TTC549 (cell line): ENCODE measurements around the gene GNG2.

ENCODE experiments used
- FAIRE-seq: peaks from 2 replicates; lab custom pipeline; 2012; peaks lifted over from hg19 to GRCh38; lab: Jason Lieb, UNC

Gene GNG2

GRCh38 chr14:51942971-51943370 is 82.6 kb downstream of the GNG2 start:
- no peak for FAIRE-seq

GRCh38 chr14:51950007-51950406 is 89.6 kb downstream of the GNG2 start:
- no peak for FAIRE-seq

- FAIRE-seq = no peak
Measured at GRCh38 chr14:51951656-51952055, 91.2 kb downstream of the GNG2 start.

GRCh38 chr14:51954031-51954430 is 93.6 kb downstream of the GNG2 start:
- FAIRE-seq = no peak

- FAIRE-seq = no peak
Measured at GRCh38 chr14:51954657-51955056, 94.2 kb downstream of the GNG2 start.

GRCh38 chr14:51957950-51958349 is 97.5 kb downstream of the GNG2 start:
- FAIRE-seq = no peak

GRCh38 chr14:51959928-51960327 is 99.5 kb downstream of the GNG2 start:
- FAIRE-seq = no peak

- FAIRE-seq = no peak
Measured at GRCh38 chr14:51960866-51961265, 100.5 kb downstream of the GNG2 start.

- FAIRE-seq = no peak
Measured at GRCh38 chr14:51962711-51963110, 102.3 kb downstream of the GNG2 start.

GRCh38 chr14:51963286-51963685 is 102.9 kb downstream of the GNG2 start:
- FAIRE-seq = no peak

GRCh38 chr14:51967521-51967920 is 107.1 kb downstream of the GNG2 start:
- FAIRE-seq = no peak

- no peak for FAIRE-seq
Measured at GRCh38 chr14:51969852-51970540, 109.6 kb downstream of the GNG2 start.

- FAIRE-seq = no peak
Measured at GRCh38 chr14:51972566-51972965, 112.2 kb downstream of the GNG2 start.

- no peak for FAIRE-seq
Measured at GRCh38 chr14:51977075-51977474, 116.7 kb downstream of the GNG2 start.

GRCh38 chr14:51978681-51979085 is 118.3 kb downstream of the GNG2 start:
- no peak for FAIRE-seq

- peak; percentile 78 for FAIRE-seq
Measured at GRCh38 chr14:51979088-51979709, 118.8 kb downstream of the GNG2 start.

GRCh38 chr14:51981218-51981854 is 120.9 kb downstream of the GNG2 start:
- FAIRE-seq = no peak

- no peak for FAIRE-seq
Measured at GRCh38 chr14:51988221-51988620, 127.8 kb downstream of the GNG2 start.

- FAIRE-seq = peak; percentile 75
Measured at GRCh38 chr14:51989293-51990234, 129.2 kb downstream of the GNG2 start, which contains the start of gene RTRAF. RTRAF (plus strand) TSS chr14:51989546; CDS start chr14:51989640, 94 bp downstream.

- FAIRE-seq = no peak
Measured at GRCh38 chr14:51990488-51990887, 130.1 kb downstream of the GNG2 start.

- no peak for FAIRE-seq
Measured at GRCh38 chr14:51993285-51993920, 133.0 kb downstream of the GNG2 start.
